ENCODE data around the gene PIGZ. TPM values are rescaled to one million over a fixed set of nuclear protein-coding genes. Genes with fewer than 3 reads are reported as not detected.

Gene PIGZ
- total RNA-seq, 1 donor from 2014 or later, result 3.6 TPM

DNA sequence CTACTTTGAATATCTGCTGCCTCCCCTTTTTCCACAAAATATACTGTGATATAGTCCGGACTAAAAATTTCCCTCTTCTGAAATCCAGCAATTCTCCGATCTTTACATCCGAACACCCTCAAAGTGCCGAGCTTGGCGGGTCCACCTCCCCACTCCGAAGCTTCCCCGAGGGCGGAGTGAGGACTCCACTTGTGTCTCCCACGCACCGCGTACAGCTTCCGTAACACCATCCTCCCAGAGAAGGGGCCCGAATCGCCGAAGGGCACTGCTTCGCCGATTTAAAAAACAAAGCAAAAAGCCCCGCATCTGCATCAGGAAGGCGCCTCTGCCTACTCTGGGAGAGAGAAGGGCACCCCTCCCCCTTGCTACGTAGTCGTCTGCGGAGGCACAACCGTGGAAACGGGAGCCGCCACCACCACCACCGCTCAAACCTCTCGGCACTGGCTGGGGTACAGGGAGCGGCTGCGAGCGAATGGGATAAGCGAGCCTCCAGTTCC, 26.9 kb downstream of the PIGZ start:
- TF ChIP-seq, protein P1, sequence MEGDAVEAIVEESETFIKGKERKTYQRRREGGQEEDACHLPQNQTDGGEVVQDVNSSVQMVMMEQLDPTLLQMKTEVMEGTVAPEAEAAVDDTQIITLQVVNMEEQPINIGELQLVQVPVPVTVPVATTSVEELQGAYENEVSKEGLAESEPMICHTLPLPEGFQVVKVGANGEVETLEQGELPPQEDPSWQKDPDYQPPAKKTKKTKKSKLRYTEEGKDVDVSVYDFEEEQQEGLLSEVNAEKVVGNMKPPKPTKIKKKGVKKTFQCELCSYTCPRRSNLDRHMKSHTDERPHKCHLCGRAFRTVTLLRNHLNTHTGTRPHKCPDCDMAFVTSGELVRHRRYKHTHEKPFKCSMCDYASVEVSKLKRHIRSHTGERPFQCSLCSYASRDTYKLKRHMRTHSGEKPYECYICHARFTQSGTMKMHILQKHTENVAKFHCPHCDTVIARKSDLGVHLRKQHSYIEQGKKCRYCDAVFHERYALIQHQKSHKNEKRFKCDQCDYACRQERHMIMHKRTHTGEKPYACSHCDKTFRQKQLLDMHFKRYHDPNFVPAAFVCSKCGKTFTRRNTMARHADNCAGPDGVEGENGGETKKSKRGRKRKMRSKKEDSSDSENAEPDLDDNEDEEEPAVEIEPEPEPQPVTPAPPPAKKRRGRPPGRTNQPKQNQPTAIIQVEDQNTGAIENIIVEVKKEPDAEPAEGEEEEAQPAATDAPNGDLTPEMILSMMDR (IDR thresholded peaks at IDR 0.05), result no peak
- peak overlapping the region; percentile 95 for H3K4me3 ChIP-seq
- DNase-seq (peak; percentile 81), ATAC-seq (peak; percentile 57)
- peaks cover 25% of the 10 kb centered on the region for H3K4me1 ChIP-seq
- H3K27me3 ChIP-seq, result no peaks in the 10 kb centered on the region
- H3K27ac ChIP-seq, result peak overlapping the region; percentile 98
- intact Hi-C loops (cut with DNase I), result no loop called here
- H3K36me3 ChIP-seq, result peaks cover 27% of the 10 kb centered on the region
- no peaks in the 10 kb centered on the region for H3K9me3 ChIP-seq

DNA sequence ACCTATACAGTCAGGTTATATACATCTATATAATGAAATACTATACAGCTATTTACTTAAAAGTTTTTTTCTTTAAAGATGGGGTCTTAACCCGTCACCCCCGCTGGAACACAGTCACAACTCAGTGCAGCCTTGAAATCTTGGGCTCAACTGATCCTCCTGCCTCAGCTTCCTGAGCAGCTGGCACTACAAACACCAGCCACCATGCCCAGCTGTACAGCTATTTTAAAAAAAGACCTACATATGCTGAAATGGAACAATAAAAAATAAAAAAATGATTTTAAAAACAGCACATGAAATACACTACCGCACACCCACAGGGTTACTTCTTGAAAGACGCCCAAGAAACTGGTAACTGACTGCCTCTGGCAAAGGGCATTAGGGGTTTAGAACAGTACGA, 30.1 kb downstream of the PIGZ start:
- Histone ChIP-seq H3K27me3 (no peaks in the 10 kb centered on the region), H3K4me1 (peaks cover 19% of the 10 kb centered on the region), H3K4me3 (no peak overlapping the region), H3K9me3 (no peaks in the 10 kb centered on the region), H3K27ac (no peak overlapping the region), H3K36me3 (peaks cover 59% of the 10 kb centered on the region)
- ATAC-seq, result no peak
- intact Hi-C loops (cut with DNase I), result no loop called here
- TF ChIP-seq, protein P1 (IDR thresholded peaks at IDR 0.05), result no peak
- DNase-seq, result no peak

DNA sequence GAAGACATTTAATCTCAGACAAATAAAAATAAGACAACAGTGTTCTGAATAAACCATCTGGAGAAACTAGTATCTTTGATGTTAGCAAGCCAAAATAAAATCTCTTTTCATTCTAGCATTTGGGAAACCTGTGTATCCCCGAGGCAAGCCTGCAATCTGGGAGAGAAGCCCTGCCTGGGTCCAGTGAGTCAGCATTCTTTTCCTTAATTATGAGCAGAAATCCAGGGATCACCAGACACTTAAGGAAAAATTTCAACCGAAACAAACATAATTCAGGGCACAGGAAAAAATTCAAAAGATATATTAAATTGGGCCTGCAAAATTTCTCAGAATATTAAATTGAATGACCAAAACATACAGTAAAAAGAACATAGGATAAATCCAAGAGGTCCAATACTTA, 30.5 kb downstream of the PIGZ start:
- H3K4me3 ChIP-seq, result no peak overlapping the region
- ATAC-seq (no peak), DNase-seq (no peak)
- no peaks in the 10 kb centered on the region for H3K9me3 ChIP-seq
- H3K27ac ChIP-seq, result no peak overlapping the region
- TF ChIP-seq, protein P1 (IDR thresholded peaks at IDR 0.05), result no peak
- peaks cover 14% of the 10 kb centered on the region for H3K4me1 ChIP-seq
- intact Hi-C loops (cut with DNase I), result no loop called here
- peaks cover 63% of the 10 kb centered on the region for H3K36me3 ChIP-seq
- H3K27me3 ChIP-seq, result no peaks in the 10 kb centered on the region

DNA sequence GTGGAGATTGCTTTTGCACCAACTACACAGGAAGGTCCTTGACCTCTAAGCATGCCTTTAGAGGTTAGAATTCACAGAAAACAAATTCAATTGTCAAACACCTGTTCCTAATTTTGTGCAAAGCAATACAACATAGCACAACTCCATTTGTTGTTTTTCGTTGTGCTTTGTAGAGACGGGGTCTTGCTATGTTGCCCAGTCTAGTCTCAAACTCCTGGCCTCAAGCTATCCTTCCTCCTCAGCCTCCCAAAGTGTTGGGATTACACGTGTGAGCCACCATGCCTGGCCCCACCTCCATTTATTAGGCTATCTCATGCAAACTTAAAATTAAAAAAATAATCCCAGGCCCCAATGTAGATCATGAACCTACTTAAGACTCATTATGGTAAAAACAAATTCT, 32.3 kb downstream of the PIGZ start:
- intact Hi-C loops (cut with DNase I), result no loop called here
- DNase-seq (no peak), ATAC-seq (no peak)
- Histone ChIP-seq H3K9me3 (no peaks in the 10 kb centered on the region), H3K27me3 (no peaks in the 10 kb centered on the region), H3K4me1 (peaks cover 13% of the 10 kb centered on the region), H3K27ac (no peak overlapping the region), H3K36me3 (peaks cover 79% of the 10 kb centered on the region), H3K4me3 (no peak overlapping the region)
- TF ChIP-seq, protein P1 (IDR thresholded peaks at IDR 0.05), result no peak

DNA sequence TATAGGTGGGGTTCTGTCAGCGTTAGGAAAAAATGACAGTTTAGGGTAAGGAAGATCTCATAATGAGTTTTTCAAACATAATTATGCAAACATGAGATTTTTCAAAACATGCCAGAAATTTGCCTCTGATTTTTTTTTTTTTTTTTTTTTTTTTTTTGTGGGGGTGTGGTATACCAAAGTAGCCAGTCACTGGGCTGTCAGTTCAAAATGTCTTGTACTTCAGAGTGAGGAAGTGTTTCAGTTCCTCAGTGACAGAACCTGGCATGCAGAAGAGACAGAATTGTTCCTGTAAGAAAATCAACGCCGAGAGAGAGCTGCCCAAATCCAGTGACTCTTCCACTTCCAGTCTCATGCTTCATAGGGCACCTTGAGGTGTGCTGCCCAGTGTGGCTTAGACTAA, 36.0 kb downstream of the PIGZ start:
- no peak for ATAC-seq

More for the DNA sequence above, 36.0 kb downstream of the PIGZ start:
- intact Hi-C loops (cut with DNase I), result no loop called here
- no peaks in the 10 kb centered on the region for H3K9me3 ChIP-seq
- no peak overlapping the region for H3K4me3 ChIP-seq
- no peak for DNase-seq
- H3K36me3 ChIP-seq, result peaks cover 97% of the 10 kb centered on the region
- no peak overlapping the region for H3K27ac ChIP-seq
- TF ChIP-seq, protein P1 (IDR thresholded peaks at IDR 0.05), result no peak
- no peaks in the 10 kb centered on the region for H3K27me3 ChIP-seq
- H3K4me1 ChIP-seq, result no peaks in the 10 kb centered on the region
